ENCODE data around the gene TSPAN11.

TSPAN11 gene

GRCh38 chr12:30909349-30910037, 17.1 kb upstream of the TSPAN11 start:
- peak; percentile 5 for DNase-seq (ENCODE audit: low read depth)
- no peak for TF ChIP-seq CTCF (IDR thresholded peaks at IDR 0.05; ENCODE audit: control insufficient read depth, insufficient read depth, low read depth, low read length, missing control alignments)
- no peak overlapping the region for H3K4me3 ChIP-seq (ENCODE audit: control insufficient read depth, low read depth, low read length)

DNA sequence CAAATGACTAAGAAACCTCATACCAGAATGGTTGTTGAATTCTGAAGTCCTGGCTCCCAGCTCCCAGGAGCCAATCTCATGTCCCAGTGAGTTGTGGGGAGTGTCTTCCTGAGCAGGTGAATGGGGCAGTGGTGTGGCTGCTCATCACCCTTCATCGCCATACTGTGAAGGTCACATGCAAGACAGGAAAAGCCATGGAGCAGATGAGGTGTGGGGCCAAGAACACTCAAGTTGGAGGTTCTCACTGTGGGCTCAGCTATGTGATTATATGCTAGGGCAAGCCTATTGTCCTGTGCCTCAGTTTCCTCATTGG, 16.6 kb upstream of the TSPAN11 start:
- H3K4me3 ChIP-seq (ENCODE audit: control insufficient read depth, low read depth, low read length): no peak overlapping the region
- DNase-seq (ENCODE audit: low read depth): no peak
- TF ChIP-seq CTCF (IDR thresholded peaks at IDR 0.05; ENCODE audit: control insufficient read depth, insufficient read depth, low read depth, low read length, missing control alignments): no peak

DNA sequence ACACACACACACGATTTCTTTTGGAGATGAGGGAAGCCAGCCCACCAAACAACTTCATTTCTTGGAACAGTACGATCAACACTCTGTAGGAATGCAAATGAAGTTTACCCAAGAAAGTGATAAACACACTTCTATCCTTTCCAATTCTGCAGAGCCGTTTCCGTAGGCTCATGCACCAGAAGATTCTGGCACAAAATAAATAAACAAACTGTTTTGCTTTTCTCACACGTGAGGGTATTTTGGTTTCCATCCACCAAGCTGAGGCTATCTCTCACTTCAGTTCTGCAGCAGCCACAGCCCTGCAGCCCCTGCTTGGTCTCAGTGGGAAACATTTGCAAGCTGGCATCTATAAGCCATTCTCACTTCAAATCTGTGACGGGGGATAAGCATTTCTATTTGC, 15.3 kb upstream of the TSPAN11 start:
- no peak for TF ChIP-seq CTCF (IDR thresholded peaks at IDR 0.05; ENCODE audit: control insufficient read depth, insufficient read depth, low read depth, low read length, missing control alignments)
- DNase-seq (ENCODE audit: low read depth): no peak
- no peak overlapping the region for H3K4me3 ChIP-seq (ENCODE audit: control insufficient read depth, low read depth, low read length)

DNA sequence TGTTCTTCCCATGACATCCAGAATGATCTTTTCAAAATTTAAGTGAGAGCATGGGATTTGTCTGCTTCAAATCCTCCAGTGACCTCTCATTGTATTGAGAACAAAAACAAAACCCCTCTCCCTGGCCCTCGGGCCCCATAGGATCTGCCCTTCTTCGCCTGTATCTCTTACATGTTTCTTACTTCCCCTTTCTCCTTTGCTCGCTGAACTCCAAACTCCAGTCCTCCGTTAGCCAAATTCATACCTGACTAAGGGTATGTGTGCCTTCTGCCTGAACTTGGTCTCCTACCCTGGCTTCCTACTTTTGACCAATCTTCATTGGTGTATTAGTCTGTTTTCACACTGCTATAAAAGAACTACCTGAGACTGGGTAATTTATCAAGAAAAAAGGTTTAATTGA, 13.2 kb upstream of the TSPAN11 start:
- H3K4me3 ChIP-seq (ENCODE audit: control insufficient read depth, low read depth, low read length): no peak overlapping the region
- TF ChIP-seq CTCF (IDR thresholded peaks at IDR 0.05; ENCODE audit: control insufficient read depth, insufficient read depth, low read depth, low read length, missing control alignments): no peak
- DNase-seq (ENCODE audit: low read depth): no peak

GRCh38 chr12:30914986-30915591, 11.5 kb upstream of the TSPAN11 start:
- H3K4me3 ChIP-seq (ENCODE audit: control insufficient read depth, low read depth, low read length): no peak overlapping the region
- TF ChIP-seq CTCF (IDR thresholded peaks at IDR 0.05; ENCODE audit: control insufficient read depth, insufficient read depth, low read depth, low read length, missing control alignments): no peak
- no peak for DNase-seq (ENCODE audit: low read depth)

- no peak for TF ChIP-seq CTCF (IDR thresholded peaks at IDR 0.05; ENCODE audit: control insufficient read depth, insufficient read depth, low read depth, low read length, missing control alignments)
- no peak overlapping the region for H3K4me3 ChIP-seq (ENCODE audit: control insufficient read depth, low read depth, low read length)
- no peak for DNase-seq (ENCODE audit: low read depth)
These were observed 3.5 kb upstream of the TSPAN11 start for GRCh38 chr12:30923057-30923456.

Data from AG09309 (cell line).